Gastrocnemius medialis (tissue), 4 donors: Measurements from ENCODE around the gene RGL2.

ENCODE experiments used
- POLR2A ChIP-seq, 2 donors: fragments of 450-650 bp; IDR thresholded peaks; one replicate each; pipeline ENCODE4 v1.6.1; 2017; ENCODE audit warnings: antibody characterized with exemption in 2 of 2, mild to moderate bottlenecking in 2 of 2, moderate library complexity in 2 of 2
- TF ChIP-seq, protein P1 (sequence below), 5 experiments: fragments of 450-650 bp in 3 of 5; fragments of 200-600 bp in 2 of 5; sonication (generic) in 2 of 5; IDR thresholded peaks in 4 of 5; conservative IDR thresholded peaks in 1 of 5; 1 replicate in 4 of 5; 2 replicates in 1 of 5; pipeline ENCODE4 v1.5.1; 2016 to 2019; ENCODE audit warnings: antibody characterized with exemption in 5 of 5, mild to moderate bottlenecking in 3 of 5, moderate library complexity in 3 of 5

GRCh38 chr6:33316603-33317418 lies 18.1 kb upstream of the RGL2 start:
- no peak for TF ChIP-seq POLR2A (IDR thresholded peaks at IDR 0.05)
- TF ChIP-seq, protein P1, sequence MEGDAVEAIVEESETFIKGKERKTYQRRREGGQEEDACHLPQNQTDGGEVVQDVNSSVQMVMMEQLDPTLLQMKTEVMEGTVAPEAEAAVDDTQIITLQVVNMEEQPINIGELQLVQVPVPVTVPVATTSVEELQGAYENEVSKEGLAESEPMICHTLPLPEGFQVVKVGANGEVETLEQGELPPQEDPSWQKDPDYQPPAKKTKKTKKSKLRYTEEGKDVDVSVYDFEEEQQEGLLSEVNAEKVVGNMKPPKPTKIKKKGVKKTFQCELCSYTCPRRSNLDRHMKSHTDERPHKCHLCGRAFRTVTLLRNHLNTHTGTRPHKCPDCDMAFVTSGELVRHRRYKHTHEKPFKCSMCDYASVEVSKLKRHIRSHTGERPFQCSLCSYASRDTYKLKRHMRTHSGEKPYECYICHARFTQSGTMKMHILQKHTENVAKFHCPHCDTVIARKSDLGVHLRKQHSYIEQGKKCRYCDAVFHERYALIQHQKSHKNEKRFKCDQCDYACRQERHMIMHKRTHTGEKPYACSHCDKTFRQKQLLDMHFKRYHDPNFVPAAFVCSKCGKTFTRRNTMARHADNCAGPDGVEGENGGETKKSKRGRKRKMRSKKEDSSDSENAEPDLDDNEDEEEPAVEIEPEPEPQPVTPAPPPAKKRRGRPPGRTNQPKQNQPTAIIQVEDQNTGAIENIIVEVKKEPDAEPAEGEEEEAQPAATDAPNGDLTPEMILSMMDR (IDR thresholded peaks at IDR 0.05 in 4 of 5, conservative IDR thresholded peaks at IDR 0.05 in 1 of 5), result no peak
